Keratinocyte (primary cell): ENCODE results near the gene HUS1B.

Source experiments
- EZH2 ChIP-seq: IDR thresholded peaks from one replicate; pipeline ENCODE4 v1.6.1; 2012; ENCODE audit warnings: inconsistent platforms, mild to moderate bottlenecking, low read length, moderate library complexity
- TF ChIP-seq, protein P1 (sequence below), 3 experiments: IDR thresholded peaks in 1 of 3; conservative IDR thresholded peaks in 1 of 3; optimal IDR thresholded peaks in 1 of 3; 2 replicates in 2 of 3; 3 replicates in 1 of 3; pipeline versions ENCODE3 to v1.5.1; 2011; ENCODE audit warnings: low read length in 3 of 3, mild to moderate bottlenecking in 3 of 3, moderate library complexity in 2 of 3, control low read depth in 1 of 3, inconsistent platforms in 1 of 3; ENCODE audit not compliant: insufficient read depth in 2 of 3; ENCODE audit errors: extremely low read depth in 1 of 3

DNA sequence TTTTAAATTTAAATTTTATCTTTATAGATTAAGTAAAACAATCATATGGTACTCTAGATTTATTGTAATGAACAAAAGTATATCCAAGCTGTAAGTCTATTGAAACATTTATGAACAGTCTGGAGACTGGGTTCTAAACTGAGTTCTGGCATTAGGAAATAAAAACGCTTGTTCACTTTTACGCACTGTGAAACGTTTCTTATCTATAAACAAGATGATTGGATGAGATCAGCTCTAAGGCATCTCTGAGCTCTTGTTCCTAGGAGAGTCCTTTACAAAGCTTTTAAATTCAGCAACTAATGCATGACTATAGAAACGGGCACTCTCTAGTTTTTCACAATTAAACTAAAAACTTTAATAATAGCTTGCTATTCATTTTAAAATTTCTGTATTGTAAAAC lies 6.8 kb downstream of the HUS1B start:
- TF ChIP-seq, protein P1, sequence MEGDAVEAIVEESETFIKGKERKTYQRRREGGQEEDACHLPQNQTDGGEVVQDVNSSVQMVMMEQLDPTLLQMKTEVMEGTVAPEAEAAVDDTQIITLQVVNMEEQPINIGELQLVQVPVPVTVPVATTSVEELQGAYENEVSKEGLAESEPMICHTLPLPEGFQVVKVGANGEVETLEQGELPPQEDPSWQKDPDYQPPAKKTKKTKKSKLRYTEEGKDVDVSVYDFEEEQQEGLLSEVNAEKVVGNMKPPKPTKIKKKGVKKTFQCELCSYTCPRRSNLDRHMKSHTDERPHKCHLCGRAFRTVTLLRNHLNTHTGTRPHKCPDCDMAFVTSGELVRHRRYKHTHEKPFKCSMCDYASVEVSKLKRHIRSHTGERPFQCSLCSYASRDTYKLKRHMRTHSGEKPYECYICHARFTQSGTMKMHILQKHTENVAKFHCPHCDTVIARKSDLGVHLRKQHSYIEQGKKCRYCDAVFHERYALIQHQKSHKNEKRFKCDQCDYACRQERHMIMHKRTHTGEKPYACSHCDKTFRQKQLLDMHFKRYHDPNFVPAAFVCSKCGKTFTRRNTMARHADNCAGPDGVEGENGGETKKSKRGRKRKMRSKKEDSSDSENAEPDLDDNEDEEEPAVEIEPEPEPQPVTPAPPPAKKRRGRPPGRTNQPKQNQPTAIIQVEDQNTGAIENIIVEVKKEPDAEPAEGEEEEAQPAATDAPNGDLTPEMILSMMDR (optimal IDR thresholded peaks at IDR 0.05 in 1 of 3, IDR thresholded peaks at IDR 0.05 in 1 of 3, conservative IDR thresholded peaks at IDR 0.05 in 1 of 3; ENCODE audit: extremely low read depth in 1 of 3, insufficient read depth in 2 of 3, low read length in 3 of 3) = no peak
- TF ChIP-seq EZH2 = no peak
